A172 (cell line): ENCODE results near the gene COL11A1. TPM values are rescaled to one million over a fixed set of nuclear protein-coding genes. Genes with fewer than 3 reads are reported as not detected.
"Not testable (repeated sequence)": the region's sequence is repeated elsewhere in the genome, so short reads cannot be mapped to it uniquely, and the experiment has no call there.

Source experiments
- DNase-seq: peaks from one replicate; pipeline ENCODE4 v3.0.0-alpha.2; 2015; ENCODE audit warnings: low spot score
- total RNA-seq: library from RNA; depleted of rRNA; stranded (reverse); fragments of >200 nt; shearing (Covaris generic); gene quantifications from 2 replicates; pipeline ENCODE4 v1.2.3, GENCODE V29; 2014

COL11A1 gene
- total RNA-seq, 1 experiment from 2014 or later = 7.6 TPM

DNA sequence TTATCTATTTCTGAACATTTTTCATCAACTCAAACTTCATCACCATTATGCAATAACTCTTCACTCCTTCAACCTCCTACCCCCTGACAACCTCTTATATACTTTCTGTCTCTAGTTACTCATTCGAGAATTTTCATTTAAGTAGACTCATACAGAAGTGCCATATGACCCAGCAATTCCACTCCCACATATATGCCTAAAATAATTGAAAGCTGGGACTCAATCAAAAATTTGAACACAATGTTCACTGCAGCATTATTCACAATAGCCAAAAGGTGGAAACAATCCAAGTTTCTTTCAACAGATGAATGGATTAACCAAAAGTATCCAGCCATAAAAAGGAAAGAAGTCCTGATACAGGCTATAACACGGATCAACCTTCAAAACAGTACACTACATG lies 24.1 kb downstream of the COL11A1 start:
- no peak for DNase-seq

- no peak for DNase-seq
Measured at GRCh38 chr1:103075316-103076000, 32.9 kb downstream of the COL11A1 start.

DNA sequence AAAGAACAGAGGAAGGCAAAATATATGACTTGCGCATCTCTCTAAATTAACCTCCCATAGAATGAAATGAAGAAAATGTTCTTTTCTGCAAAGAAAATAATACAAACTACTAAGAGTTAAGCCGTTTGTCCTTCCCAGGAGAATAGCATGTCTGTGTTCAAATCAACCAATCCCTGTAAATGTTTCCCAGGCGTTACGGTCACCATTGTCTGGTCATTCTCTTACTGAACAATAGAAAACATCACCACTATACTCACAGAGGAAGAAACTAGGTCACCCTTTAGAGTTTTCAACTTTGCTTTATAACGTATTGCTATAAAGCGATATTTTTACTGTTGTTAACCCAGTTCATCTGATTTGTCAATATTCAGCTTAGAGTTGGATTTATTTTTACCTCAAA lies 34.1 kb downstream of the COL11A1 start:
- DNase-seq = no peak

DNA sequence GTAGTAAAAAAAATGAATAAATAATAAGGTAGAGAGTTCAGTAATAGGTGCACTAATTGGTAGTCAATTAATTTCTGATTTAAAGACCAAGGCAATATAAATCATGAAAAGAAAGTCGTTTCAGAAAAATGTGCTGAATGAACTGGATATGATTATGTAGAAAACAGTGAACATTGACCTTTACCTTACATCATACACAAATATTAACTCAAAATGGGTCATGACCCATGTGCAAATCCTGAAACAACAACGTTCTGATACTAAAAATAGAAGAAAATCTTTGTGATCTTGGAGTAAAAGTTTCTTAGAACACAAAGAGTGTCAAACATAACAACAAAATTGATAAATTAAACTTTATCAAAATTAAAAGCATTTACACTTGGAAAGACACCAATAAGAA lies 39.1 kb downstream of the COL11A1 start:
- DNase-seq = no peak

- no peak for DNase-seq
Measured at GRCh38 chr1:103063921-103064320, 44.4 kb downstream of the COL11A1 start.

GRCh38 chr1:103058391-103058790 lies 49.9 kb downstream of the COL11A1 start:
- no peak for DNase-seq

GRCh38 chr1:103056423-103056822 lies 51.9 kb downstream of the COL11A1 start:
- no peak for DNase-seq

DNA sequence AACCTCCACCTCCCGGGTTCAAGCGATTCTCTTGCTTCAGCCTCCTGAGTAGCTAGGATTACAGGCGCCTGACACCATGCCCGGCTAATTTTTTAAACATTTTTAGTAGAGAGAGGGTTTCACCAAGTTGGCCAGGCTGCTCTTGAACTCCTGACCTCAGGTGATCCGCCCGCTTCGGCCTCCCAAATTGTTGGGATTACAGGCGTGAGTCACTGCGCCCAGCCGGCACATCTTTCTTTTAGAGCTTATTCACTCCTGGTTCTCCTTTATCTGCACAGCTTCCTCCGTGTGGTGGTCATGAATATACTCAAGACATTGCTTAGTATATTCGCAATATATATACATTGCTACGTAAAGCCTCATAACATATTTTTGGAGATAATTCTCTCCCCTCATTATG lies 80.2 kb downstream of the COL11A1 start:
- not testable (repeated sequence) for DNase-seq

DNA sequence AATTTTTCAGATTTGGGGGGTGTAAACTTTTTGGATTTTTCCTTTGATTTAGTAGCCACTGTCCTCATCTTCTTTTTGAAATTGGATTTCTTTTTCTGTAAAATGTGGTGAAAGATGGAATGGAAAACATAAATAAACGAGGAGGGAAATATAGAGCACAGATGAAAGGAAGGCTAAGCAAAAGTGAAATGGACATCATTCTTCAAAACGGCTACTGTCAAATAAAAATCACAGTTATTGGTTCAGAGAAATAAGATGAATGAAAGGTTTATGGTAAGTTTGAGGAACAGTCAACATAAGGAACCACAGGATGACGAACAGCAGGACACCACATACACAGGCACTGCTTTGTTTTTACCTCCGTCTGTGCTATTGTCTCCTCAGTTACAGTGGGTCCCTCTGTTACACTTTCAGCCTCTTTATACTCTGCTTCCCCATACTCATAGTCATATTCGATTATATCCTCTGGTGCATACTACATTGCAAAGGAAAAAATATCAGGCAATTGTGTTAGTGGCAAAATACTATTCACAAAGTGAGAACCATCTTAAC lies 82.4 kb downstream of the COL11A1 start:
- no peak for DNase-seq

DNA sequence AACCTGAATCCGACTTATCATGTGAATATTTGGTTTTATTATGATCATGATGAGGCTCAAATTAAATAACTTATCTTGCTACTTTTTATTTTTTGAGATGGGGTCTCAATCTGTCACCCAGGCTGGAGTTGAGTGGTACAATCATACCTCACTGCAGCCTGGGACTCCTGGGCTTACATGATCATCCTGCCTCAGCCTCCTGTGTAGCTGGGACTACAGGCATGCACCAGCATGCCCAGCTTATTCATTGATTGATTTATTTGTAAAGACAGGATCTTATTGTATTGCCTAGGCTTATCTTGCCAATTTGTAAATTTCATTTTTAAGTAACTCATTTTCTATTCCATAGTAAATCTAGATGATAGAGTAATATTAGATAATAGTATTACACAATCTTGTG lies 84.3 kb downstream of the COL11A1 start:
- DNase-seq = no peak

- DNase-seq = no peak
Measured at GRCh38 chr1:103002005-103002404, 106.3 kb downstream of the COL11A1 start.

DNA sequence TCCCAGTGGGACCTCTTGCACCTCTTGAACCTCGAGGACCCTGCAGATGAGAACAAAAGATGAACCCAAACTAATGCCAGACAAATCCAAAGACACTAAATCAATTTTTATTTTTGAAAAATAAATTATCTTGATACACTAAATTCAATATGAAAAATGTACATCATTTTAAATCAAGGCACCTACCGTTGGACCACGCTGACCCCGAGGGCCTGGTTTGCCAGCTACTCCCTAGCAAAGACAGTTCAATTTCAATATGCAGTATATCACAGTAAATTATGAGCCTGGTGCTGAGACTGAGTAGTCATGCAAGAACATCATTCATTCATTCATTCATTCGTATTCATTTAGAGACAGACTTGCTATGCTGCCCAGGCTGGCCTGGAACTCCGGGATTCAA lies 129.4 kb downstream of the COL11A1 start:
- no peak for DNase-seq

- no peak for DNase-seq
Measured at GRCh38 chr1:102977292-102977691, 131.0 kb downstream of the COL11A1 start.

DNA sequence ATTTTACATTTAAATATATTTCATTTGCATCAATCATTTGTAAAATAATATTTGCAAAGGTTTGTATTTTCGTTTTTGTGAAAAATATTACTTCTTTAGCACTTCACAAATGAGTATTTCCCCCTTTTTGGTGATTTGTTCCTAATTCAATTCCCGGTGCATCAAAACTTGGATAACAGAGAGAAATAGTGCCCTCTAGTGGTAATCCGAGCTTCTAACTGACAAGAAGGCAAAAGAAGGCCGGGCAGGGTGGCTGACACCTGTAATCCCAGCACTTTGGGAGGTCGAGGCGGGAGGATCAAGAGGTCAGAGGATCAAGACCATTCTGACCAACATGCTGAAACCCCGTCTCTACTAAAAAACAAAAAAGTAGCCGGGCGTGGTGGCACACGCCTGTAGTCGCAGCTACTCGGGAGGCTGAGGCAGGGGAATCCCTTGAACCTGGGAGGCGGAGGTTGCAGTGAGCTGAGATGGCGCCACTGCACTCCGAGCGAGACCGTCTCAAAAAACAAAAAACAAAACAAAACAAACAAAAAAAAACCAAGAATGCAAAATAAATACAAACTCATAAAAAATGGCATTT lies 137.7 kb downstream of the COL11A1 start:
- DNase-seq = peak; percentile 53

DNA sequence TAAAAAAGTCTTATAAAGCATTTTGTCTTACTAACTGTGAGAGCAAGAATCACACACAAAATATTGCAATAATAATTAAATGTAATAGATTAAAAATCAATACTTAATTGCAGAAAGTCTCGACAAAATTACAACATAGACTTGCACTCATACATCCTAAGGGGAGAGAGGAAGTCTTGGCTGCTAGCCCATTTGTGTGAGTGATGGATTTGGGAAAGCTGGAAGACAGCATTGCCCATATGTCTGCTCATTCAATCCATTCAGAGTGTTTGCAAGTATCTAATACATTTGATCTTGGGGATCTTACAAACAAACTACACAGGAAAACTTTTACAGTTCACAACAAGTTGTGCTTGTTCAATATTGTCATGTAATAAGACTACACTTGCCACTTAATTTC lies 140.5 kb downstream of the COL11A1 start:
- peak; percentile 3 for DNase-seq

DNA sequence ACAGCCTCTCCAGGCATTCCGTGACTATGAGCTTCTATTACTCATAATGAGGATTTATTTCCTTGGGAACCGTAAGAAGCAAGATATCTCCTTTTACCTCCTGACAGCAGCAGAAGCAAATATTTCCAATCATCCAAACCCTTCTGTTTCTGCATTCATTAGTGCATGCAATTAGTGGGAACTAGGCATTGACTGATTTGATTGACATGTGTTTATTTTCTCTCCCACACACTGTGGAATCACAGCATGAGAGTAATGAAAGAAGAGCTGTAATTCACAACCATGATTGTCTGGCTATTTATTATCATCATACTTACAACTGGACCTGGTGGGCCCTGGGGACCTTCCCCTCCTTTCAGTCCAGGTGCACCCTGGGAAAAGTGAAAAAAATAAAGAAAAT lies 146.8 kb downstream of the COL11A1 start:
- DNase-seq = no peak

- DNase-seq = peak; percentile 3
Measured at GRCh38 chr1:102954576-102954975, 153.7 kb downstream of the COL11A1 start.

GRCh38 chr1:102952400-102952799 lies 155.9 kb downstream of the COL11A1 start:
- DNase-seq = no peak

DNA sequence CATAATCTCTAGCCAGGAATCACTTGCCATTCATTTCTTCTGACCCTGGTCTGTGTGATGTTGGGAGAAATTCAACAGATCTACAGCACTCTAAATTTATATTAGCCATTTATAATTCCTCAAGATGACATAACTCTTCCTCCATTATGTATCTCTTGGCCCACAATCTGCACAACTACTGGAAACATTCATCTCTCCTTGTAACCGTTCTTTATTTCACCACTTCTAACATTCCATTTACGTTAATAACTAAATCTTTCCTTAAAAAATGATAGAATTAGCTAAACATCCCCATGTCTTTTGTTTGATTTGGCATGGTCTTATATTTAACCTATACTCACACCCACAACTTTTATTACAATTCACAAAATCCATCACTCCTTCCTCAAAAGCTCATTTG lies 166.0 kb downstream of the COL11A1 start:
- no peak for DNase-seq

DNA sequence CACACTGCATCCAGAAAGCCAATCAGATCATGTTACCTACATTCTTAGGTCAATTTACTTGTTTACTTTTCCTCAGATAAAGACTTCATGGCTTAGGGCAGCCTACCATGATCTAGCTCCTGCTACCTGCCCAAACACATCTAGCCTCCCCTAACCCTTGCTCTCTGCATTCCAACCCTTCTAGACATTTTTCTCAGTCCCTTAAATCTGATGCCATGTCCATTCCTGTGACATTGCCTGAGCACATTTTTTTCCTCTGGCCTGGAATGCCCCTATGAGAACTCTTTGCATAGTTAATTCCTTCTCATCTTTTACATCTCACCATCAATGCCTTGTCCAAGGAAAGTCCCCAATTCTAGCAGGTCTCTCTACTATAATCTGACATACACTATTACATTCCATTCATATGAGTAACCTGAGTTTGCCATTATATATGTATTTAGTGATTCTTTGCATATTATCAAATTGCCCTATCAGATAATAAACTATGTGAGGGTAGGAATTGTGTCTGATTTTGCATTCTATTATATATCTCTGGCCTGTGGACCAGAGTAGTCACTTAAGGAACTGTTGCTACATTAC lies 166.9 kb downstream of the COL11A1 start:
- DNase-seq = peak; percentile 21

DNA sequence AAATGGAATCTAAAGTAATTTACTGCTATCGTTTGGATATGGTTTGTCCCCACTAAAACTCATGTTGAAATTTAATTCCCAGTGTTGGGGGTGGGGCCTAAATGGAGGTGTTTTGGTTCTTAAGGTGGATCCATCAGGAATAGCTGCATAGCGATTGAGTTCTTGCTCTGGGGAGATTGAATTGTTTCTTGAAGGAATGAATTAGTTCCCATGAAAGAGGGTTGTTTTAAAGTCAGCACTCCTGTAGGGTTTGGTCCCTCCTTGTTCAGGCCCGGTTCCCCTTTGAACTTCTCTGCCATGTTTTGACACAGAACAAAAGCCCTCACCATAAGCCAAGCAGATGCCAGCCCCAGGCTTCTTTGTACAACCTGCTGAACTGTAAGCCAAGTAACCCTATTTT lies 170.9 kb downstream of the COL11A1 start:
- no peak for DNase-seq

DNA sequence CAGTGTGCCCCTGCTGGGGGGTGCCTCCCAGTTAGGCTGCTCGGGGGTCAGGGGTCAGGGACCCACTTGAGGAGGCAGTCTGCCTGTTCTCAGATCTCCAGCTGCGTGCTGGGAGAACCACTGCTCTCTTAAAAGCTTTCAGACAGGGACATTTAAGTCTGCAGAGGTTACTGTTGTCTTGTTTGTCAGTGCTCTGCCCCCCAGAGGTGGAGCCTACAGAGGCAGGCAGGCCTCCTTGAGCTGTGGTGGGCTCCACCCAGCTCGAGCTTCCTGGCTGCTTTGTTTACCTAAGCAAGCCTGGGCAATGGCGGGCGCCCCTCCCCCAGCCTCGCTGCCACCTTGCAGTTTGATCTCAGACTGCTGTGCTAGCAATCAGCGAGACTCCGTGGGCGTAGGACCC lies 175.0 kb downstream of the COL11A1 start:
- DNase-seq = peak; percentile 5

- peak; percentile 28 for DNase-seq
Measured at GRCh38 chr1:102919659-102920058, 188.7 kb downstream of the COL11A1 start.
